Panc1 (cell line): ENCODE results near the gene APRT.
A peak's percentile ranks its signal among the peaks of the same experiment; 100 is the strongest.

ENCODE experiments used
- POLR2AphosphoS5 ChIP-seq: IDR thresholded peaks from 2 replicates; pipeline ENCODE4 v1.6.1; 2012; ENCODE audit warnings: mild to moderate bottlenecking, low read depth, low read length, moderate library complexity
- SIN3A ChIP-seq: IDR thresholded peaks from 2 replicates; pipeline ENCODE4 v1.6.1; 2012; ENCODE audit warnings: low read depth, mild to moderate bottlenecking, low read length, moderate library complexity, borderline replicate concordance; ENCODE audit not compliant: insufficient read depth
- TF ChIP-seq, protein P1 (sequence below): fragments of 450-650 bp; IDR thresholded peaks from 2 replicates; pipeline ENCODE4 v1.5.1; 2017; ENCODE audit warnings: mild to moderate bottlenecking

DNA sequence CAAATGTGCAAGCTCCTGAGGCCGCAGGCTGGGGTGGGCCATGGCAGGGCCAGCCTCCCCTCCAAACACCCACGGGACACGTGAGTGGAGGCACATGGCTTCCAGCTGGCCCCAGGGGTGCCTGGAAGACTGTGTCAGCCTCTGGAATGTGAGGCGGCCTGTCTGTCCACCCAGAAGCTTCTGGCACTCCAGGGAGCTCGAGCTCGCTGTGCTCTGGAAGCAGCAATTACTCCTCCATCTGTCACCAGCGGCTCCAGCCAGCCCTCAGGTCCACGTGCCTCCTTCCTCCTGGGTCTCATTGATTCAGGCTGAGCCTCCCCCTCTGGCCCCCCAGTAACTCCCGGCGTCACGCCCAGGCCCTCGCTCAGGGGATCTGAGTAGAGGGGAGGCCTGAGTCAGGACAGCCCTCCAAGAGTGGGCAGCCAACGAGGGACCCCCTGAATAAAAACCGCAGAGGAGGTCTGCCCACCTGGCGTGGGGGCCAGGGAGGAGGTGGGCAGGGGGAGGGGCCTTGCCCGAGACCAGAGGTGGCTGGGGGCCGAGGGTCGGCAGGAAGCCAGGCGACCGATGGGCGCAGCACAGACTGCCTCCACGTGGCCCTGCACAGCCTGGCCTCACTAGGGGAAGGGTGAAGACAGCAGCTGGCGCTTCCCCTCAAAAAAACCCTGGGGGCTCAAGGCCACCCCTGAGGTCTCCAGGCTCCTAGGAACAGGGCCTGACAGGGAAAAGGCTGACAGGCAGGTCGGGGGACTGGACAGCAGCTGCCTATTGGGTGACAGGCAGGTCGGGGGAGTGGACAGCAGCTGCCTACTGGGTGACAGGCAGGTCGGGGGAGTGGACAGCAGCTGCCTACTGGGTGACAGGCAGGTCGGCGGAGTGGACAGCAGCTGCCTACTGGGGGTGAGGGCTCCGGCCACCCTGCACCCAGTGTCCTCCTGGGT, 38.6 kb downstream of the APRT start:
- TF ChIP-seq, protein P1, sequence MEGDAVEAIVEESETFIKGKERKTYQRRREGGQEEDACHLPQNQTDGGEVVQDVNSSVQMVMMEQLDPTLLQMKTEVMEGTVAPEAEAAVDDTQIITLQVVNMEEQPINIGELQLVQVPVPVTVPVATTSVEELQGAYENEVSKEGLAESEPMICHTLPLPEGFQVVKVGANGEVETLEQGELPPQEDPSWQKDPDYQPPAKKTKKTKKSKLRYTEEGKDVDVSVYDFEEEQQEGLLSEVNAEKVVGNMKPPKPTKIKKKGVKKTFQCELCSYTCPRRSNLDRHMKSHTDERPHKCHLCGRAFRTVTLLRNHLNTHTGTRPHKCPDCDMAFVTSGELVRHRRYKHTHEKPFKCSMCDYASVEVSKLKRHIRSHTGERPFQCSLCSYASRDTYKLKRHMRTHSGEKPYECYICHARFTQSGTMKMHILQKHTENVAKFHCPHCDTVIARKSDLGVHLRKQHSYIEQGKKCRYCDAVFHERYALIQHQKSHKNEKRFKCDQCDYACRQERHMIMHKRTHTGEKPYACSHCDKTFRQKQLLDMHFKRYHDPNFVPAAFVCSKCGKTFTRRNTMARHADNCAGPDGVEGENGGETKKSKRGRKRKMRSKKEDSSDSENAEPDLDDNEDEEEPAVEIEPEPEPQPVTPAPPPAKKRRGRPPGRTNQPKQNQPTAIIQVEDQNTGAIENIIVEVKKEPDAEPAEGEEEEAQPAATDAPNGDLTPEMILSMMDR, result no peak
- TF ChIP-seq POLR2AphosphoS5, result no peak
- TF ChIP-seq SIN3A, result 0 out of 2 replicates have a peak, but pooled peaks have one; percentile 27
